ENCODE measurements around the gene GPR176.

GPR176 gene

GRCh38 chr15:39888809-39889208 lies 31.3 kb downstream of the GPR176 start:
- no peak for DNase-seq (ENCODE audit: low read depth)

- DNase-seq (ENCODE audit: low read depth): no peak
Observed at GRCh38 chr15:39888243-39888642, 31.8 kb downstream of the GPR176 start.

- no peak for DNase-seq (ENCODE audit: low read depth)
Observed at GRCh38 chr15:39887832-39888231, 32.2 kb downstream of the GPR176 start.

GRCh38 chr15:39887211-39887610 lies 32.9 kb downstream of the GPR176 start:
- DNase-seq (ENCODE audit: low read depth): no peak

GRCh38 chr15:39886418-39886817 lies 33.6 kb downstream of the GPR176 start:
- DNase-seq (ENCODE audit: low read depth): no peak

GRCh38 chr15:39885099-39885777 lies 34.8 kb downstream of the GPR176 start:
- DNase-seq (ENCODE audit: low read depth): no peak

- no peak for DNase-seq (ENCODE audit: low read depth)
Observed at GRCh38 chr15:39884351-39884750, 35.7 kb downstream of the GPR176 start.

GRCh38 chr15:39882602-39883001 lies 37.5 kb downstream of the GPR176 start:
- DNase-seq (ENCODE audit: low read depth): no peak

- DNase-seq (ENCODE audit: low read depth): no peak
Observed at GRCh38 chr15:39881790-39882189, 38.3 kb downstream of the GPR176 start.

- no peak for DNase-seq (ENCODE audit: low read depth)
Observed at GRCh38 chr15:39880718-39881387, 39.2 kb downstream of the GPR176 start.

- DNase-seq (ENCODE audit: low read depth): no peak
Observed at GRCh38 chr15:39878406-39878785, 41.7 kb downstream of the GPR176 start.

- DNase-seq (ENCODE audit: low read depth): no peak
Observed at GRCh38 chr15:39874890-39875549, 45.0 kb downstream of the GPR176 start.

GRCh38 chr15:39873978-39874377 lies 46.1 kb downstream of the GPR176 start:
- no peak for DNase-seq (ENCODE audit: low read depth)

GRCh38 chr15:39870537-39870936 lies 49.5 kb downstream of the GPR176 start:
- no peak for DNase-seq (ENCODE audit: low read depth)

- DNase-seq (ENCODE audit: low read depth): no peak
Observed at GRCh38 chr15:39869858-39870515, 50.1 kb downstream of the GPR176 start.

GRCh38 chr15:39869254-39869653 lies 50.8 kb downstream of the GPR176 start:
- no peak for DNase-seq (ENCODE audit: low read depth)

- no peak for DNase-seq (ENCODE audit: low read depth)
Observed at GRCh38 chr15:39868396-39868795, 51.7 kb downstream of the GPR176 start.

GRCh38 chr15:39864116-39864515 lies 56.0 kb downstream of the GPR176 start:
- DNase-seq (ENCODE audit: low read depth): no peak

GRCh38 chr15:39860871-39861270 lies 59.2 kb downstream of the GPR176 start:
- DNase-seq (ENCODE audit: low read depth): no peak

GRCh38 chr15:39860200-39860599 lies 59.9 kb downstream of the GPR176 start:
- DNase-seq (ENCODE audit: low read depth): no peak

GRCh38 chr15:39859636-39860035 lies 60.4 kb downstream of the GPR176 start:
- no peak for DNase-seq (ENCODE audit: low read depth)

GRCh38 chr15:39857132-39857531 lies 62.9 kb downstream of the GPR176 start:
- no peak for DNase-seq (ENCODE audit: low read depth)

- no peak for DNase-seq (ENCODE audit: low read depth)
Observed at GRCh38 chr15:39856357-39856756, 63.7 kb downstream of the GPR176 start.

Measured in activated T-helper 1 cell treated with Interleukin-2 at 50 U/mL for 16 hours (primary cell).